ENCODE measurements around the gene KLF3. TPM values are rescaled to one million over a fixed set of nuclear protein-coding genes. Genes with fewer than 3 reads are reported as not detected.

Gene KLF3
- 14.5 and 15.9 TPM in 2 replicates for total RNA-seq

DNA sequence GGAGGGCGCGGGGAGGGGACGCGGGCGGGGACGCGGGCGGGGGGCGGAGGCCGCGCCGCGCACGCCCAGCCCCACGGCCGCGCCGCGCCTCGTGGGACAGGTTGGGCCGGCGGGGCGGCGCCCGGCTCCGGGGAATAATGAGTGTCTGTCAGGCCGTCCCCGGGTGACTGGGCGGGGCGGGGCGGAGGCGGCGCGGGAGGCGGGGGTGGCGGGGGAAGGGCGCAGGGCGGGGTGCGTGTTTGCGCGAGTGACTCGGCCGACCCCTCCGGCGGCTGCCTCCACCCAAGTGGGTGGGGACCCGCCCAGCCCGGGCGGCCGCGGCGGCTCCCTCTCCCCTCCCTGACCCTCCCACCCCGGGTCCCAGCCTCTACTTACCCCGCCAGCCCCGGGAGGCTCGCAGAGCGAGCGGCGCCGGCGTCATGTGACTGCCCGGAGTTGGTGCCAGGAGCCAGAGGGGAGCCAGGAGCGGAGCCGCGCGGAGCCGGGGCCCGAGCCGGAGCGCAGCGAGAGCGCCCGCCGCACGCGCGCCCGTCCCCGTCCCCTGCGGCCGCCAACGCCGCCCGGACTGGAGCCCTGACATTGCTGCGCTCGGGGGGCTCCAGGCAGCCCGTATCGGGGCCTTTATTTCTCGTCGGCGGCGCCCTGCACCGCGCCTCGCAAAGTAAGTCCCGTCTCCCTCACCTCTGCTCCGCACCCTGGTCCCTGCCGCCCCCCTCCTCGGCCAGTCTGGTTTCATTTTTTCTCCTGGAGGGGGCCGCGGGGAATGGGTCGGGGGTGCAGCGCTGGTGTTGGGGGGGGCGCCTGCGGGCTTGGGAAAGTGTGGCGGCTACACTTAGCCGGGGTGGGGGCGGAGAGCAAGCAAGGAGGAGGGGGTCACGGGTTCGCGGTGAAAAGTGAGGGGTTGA, at the start of gene KLF3:
TSS of gene KLF3 (plus strand) at position 399 of the 905 bp plus-strand sequence. CDS start 16,427 bp downstream, outside the sequence.
- ChIA-PET POLR2A (interaction anchor here (0.6 to 1.8 kb wide), 6 partner anchors 10 to 504 kb away, joined by 3 to 13 read pairs (median 4); partner anchors contain the start of gene TLR10), CTCF (interaction anchor here (1.0 kb wide), 1 partner anchor 11 kb away, joined by 3 read pairs; no protein-coding TSS in a partner anchor)
- TF ChIP-seq CTCF (IDR thresholded peaks at IDR 0.05): no peak

DNA sequence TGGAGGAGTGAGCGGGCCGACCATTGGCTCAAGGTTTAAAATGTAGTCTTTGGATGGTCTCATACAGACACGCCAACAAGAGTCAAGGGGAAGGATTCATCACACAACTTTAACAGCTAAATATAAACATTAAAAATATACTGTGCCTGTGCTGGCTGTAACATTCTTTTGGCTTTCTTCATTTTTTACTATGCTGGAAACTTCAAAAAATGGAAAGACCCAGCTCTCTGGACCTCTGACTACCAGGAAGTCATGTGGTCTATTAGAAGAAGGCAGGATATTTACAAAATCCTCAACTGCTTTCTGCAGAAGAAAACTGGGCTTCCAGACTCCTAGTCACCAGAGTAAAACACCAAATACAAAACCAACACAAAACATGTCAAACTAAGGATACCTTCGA, 49.8 kb upstream of the KLF3 start:
- H3K4me3 Mint-ChIP-seq: no peak overlapping the region
- H3K9me3 Mint-ChIP-seq: no peaks in the 10 kb centered on the region
- H3K36me3 Mint-ChIP-seq (ENCODE audit: low read depth): no peaks in the 10 kb centered on the region
- peaks cover 3% of the 10 kb centered on the region for H3K27me3 Mint-ChIP-seq
- DNase-seq (no peak), ATAC-seq (ENCODE audit: low read depth) (no peak)
- POLR2A ChIA-PET: no interaction called here
- H3K4me1 Mint-ChIP-seq: peaks cover 9% of the 10 kb centered on the region
- CTCF ChIA-PET: no interaction called here
- no peak for TF ChIP-seq CTCF (IDR thresholded peaks at IDR 0.05)
- H3K27ac Mint-ChIP-seq: no peak overlapping the region
- intact Hi-C loops (cut with micrococcal nuclease): no loop called here

More for the DNA sequence above, at the start of gene KLF3:
- H3K9me3 Mint-ChIP-seq: no peaks in the 10 kb centered on the region
- H3K4me1 Mint-ChIP-seq: peaks cover 67% of the 10 kb centered on the region
- ATAC-seq (ENCODE audit: low read depth) (peak; percentile 82), DNase-seq (no peak)
- intact Hi-C loops (cut with micrococcal nuclease): loop anchor here (1.0 to 10.0 kb wide), 13 partner anchors 10 to 978 kb away; partner anchors contain the start of genes LIAS, PGM2, RELL1 and RPL9
- no peaks in the 10 kb centered on the region for H3K27me3 Mint-ChIP-seq
- H3K4me3 Mint-ChIP-seq: peak within 1 kb of the TSS; percentile 84
- H3K27ac Mint-ChIP-seq: peak within 1 kb of the TSS; percentile 88
- H3K36me3 Mint-ChIP-seq (ENCODE audit: low read depth): no peaks in the 10 kb centered on the region

- intact Hi-C loops (cut with micrococcal nuclease): no loop called here
- H3K9me3 Mint-ChIP-seq: no peaks in the 10 kb centered on the region
- ChIA-PET POLR2A (no interaction called here), CTCF (no interaction called here)
- DNase-seq: no peak
- no peak overlapping the region for H3K4me3 Mint-ChIP-seq
- no peak for TF ChIP-seq CTCF (IDR thresholded peaks at IDR 0.05)
- no peak overlapping the region for H3K27ac Mint-ChIP-seq
- ATAC-seq (ENCODE audit: low read depth): no peak
- H3K36me3 Mint-ChIP-seq (ENCODE audit: low read depth): no peaks in the 10 kb centered on the region
- H3K4me1 Mint-ChIP-seq: peaks cover 7% of the 10 kb centered on the region
- peaks cover 3% of the 10 kb centered on the region for H3K27me3 Mint-ChIP-seq
These were observed 48.2 kb upstream of the KLF3 start for GRCh38 chr4:38615847-38616246.

GRCh38 chr4:38618505-38618904, 45.5 kb upstream of the KLF3 start:
- DNase-seq (no peak), ATAC-seq (ENCODE audit: low read depth) (no peak)
- intact Hi-C loops (cut with micrococcal nuclease): no loop called here
- Mint-ChIP-seq H3K9me3 (no peaks in the 10 kb centered on the region), H3K4me1 (peaks cover 3% of the 10 kb centered on the region), H3K27me3 (peaks cover 3% of the 10 kb centered on the region), H3K27ac (no peak overlapping the region), H3K36me3 (ENCODE audit: low read depth) (no peaks in the 10 kb centered on the region), H3K4me3 (no peak overlapping the region)
- CTCF ChIA-PET: no interaction called here
- POLR2A ChIA-PET: no interaction called here
- TF ChIP-seq CTCF (IDR thresholded peaks at IDR 0.05): no peak

GRCh38 chr4:38619316-38619715, 44.7 kb upstream of the KLF3 start:
- intact Hi-C loops (cut with micrococcal nuclease): no loop called here
- peaks cover 3% of the 10 kb centered on the region for H3K4me1 Mint-ChIP-seq
- H3K9me3 Mint-ChIP-seq: no peaks in the 10 kb centered on the region
- DNase-seq: no peak
- peaks cover 3% of the 10 kb centered on the region for H3K27me3 Mint-ChIP-seq
- ChIA-PET CTCF (no interaction called here), POLR2A (no interaction called here)
- TF ChIP-seq CTCF (IDR thresholded peaks at IDR 0.05): no peak
- no peak for ATAC-seq (ENCODE audit: low read depth)
- no peak overlapping the region for H3K4me3 Mint-ChIP-seq
- no peaks in the 10 kb centered on the region for H3K36me3 Mint-ChIP-seq (ENCODE audit: low read depth)
- H3K27ac Mint-ChIP-seq: no peak overlapping the region

All from activated B cell treated with CpG ODN at 0.5 μM for 24 hours (primary cell).